NCI-H1417 (cell line): Measurements from ENCODE around the gene ID1.

Source experiments
- DNase-seq, 3 experiments: peaks; one replicate each; lab custom pipeline; 2025; lab: John Stamatoyannopoulos, UW

The ID1 gene

GRCh38 chr20:31605031-31605901 is at the start of gene ID1:
Gene ID1 (plus strand): TSS chr20:31605289. CDS start chr20:31605388, 99 bp downstream.
- DNase-seq, result peak; percentile 98 to 100 (median 99)

GRCh38 chr20:31559704-31560093 is 45.4 kb upstream of the ID1 start:
- DNase-seq, result no peak

- peak; percentile 57 to 78 (median 60) for DNase-seq
Measured at GRCh38 chr20:31560094-31560745, 44.9 kb upstream of the ID1 start.

DNA sequence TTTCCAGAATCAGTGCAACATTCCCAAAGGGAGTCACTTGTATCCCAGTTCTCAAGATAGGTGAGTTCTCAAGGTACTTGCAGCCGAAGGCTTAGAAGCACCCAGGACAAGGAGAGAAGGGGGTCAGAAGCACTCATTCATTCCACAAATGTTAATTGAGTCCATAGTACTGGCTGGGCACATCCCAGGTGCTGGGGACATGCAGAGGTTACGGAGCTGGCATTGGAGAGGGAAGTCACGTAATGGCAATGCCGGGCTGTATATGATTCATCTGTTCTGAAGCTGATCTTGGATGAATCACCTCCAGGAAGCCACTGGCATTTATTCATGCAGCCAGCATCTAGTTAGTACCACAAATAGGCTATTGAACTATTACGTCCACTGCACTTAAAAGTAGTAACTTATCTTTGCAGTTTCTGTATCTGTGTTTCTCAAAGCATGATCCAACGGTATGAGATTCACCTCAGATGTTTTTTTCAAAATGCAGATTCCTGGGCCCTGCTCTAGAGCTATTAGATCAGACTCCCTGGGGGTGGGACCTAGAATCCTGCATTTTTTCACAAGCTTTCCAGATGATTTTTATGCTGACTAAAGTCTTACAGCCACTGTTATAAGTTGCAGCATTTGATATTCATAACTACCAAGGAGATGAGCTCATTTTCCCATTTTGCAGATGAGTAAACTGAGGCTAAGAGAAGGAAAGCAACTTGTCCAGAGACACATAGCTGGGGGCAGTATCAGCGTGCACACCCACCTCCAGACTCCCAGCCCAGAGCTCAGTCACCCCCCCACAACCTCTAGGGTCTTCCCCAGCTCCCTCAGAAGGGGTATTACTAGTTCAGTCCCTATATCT is 44.1 kb upstream of the ID1 start:
- DNase-seq, result no peak

GRCh38 chr20:31562241-31562640 is 42.8 kb upstream of the ID1 start:
- peak in 1 of 3 experiments; percentile 71 for DNase-seq

GRCh38 chr20:31564284-31564683 is 40.8 kb upstream of the ID1 start:
- DNase-seq, result no peak

DNA sequence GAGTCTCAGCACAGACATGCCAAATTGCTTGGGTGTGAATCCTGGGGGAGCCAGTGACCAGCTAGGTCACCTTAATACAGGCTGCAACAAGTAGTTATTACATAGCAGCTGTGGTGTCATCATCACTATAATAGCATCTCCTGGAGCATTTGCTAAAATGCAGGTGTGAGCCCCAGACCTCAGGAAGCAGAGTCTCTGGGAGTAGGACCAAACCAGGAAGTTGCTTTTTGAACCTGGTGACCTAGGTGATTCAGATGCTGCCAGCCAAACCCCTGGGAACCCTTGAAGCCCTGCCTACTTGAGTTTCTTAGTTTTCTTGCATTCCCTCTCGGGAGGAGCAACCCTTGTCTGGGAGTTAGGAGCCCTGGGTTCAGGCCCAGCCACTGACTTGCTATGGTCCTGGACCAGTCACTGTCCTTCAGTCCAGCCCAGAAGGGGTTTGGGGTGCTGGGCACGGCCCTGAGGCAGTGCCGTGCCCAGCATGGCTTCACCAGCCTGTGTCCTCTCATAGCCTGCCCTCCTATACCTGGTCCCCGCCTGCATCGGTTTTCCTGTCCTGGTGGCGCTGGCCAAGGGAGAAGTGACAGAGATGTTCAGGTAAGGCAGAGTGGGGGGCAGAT is 39.3 kb upstream of the ID1 start:
- DNase-seq, result peak in 2 of 3 experiments; percentile 46 to 74

DNA sequence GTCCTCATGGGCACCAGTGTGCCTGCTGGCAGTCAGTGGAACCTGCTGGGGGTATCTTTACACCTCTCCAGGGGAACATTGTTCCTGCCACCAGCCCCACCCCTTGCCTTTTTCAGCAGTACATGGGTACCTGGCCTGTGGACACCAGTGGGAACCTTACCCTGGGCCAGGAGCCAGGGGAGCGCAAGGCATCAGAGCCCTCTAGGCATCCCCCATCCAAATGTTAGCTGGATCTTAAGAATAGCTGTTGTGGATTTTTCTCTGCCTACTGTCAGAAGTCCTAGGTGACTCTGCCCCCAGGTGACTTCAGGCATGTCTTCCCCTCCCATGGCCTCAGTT is 38.8 kb upstream of the ID1 start:
- no peak for DNase-seq

GRCh38 chr20:31566658-31567379 is 38.3 kb upstream of the ID1 start:
- peak; percentile 76 to 97 (median 97) for DNase-seq

GRCh38 chr20:31567380-31567720 is 37.7 kb upstream of the ID1 start:
- no peak for DNase-seq

DNA sequence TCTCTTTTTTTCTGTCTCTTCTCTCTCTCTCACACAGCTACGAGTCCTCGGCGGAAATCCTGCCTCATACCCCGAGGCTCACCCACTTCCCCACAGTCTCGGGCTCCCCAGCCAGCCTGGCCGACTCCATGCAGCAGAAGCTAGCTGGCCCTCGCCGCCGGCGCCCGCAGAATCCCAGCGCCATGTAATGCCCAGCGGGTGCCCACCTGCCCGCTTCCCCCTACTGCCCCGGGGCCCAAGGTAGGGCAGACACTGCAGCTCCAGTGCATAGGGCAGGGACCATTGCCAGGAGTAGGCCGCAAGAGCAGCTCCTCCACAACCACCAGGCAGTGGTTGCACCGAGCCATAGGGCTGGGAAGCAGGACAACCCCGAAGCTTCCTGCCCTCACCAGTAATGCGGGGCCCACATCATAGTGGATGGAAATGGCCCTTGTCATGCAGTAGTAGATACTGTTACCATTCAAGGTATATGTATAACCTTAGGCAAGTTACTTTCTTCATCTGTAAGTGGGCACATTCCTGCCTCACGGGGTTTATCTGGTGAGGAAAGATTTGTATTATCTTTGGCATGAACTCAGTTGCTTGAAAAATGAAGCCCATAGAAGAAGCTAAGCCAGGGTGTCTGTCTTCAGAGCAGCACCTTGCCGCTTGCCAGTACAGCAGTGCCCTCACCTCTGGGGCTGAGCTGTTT is 36.9 kb upstream of the ID1 start:
- no peak for DNase-seq

- peak in 2 of 3 experiments; percentile 40 to 74 for DNase-seq
Measured at GRCh38 chr20:31568773-31569162, 36.3 kb upstream of the ID1 start.

DNA sequence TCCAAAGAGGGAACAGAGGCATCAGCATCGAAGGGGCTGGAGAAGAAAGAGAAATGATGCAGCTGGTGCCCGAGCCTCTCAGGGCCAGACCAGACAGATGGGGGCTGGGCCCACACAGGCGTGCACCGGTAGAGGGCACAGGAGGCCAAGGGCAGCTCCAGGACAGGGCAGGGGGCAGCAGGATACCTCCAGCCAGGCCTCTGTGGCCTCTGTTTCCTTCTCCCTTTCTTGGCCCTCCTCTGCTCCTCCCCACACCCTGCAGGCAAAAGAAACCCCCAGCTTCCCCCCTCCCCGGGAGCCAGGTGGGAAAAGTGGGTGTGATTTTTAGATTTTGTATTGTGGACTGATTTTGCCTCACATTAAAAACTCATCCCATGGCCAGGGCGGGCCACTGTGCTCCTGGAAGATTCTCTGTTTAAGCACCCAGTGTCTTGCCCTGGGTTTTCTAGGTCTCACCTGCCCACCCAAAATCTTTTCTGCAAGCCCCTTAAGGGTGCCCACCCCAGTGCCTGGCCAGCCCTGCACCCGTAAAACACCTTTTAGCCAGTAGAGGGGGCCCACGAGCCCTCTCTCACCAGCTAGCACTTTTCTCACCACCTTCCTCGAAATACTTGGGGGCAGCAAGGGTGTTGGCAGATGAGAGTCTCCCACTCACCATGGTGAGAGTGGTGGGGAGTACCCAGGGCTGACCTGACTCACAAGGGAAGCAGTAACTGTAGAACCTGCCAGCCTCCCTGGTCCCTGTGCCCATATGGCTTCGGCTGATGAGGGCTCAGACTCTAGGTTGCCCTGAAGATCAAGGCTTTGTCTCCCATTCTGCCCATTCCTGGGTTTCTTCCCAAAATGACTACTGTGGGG is 35.7 kb upstream of the ID1 start:
- DNase-seq, result peak; percentile 55 to 79 (median 70)

DNA sequence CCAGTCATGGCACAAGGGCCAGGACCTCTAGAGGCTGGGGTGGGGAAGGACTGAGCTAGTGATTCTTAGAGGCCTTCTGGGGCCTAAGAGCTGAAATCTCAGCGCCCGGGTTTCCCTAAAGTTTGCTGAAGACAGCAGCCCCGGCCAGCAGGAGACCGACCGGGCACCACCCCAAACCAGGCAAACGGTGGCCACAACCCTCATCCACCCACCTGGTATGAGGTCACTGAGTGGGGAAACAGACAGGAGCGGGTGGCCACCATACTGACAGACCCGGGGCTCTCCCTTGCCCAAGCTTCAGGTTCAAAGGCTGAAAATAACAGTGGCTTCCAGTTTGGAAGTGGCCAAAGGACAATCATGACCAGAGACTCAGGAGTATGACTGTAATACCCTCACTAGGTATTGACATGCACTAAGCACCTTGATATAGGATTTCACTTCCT is 35.0 kb upstream of the ID1 start:
- DNase-seq, result no peak

GRCh38 chr20:31570735-31571617 is 34.1 kb upstream of the ID1 start:
- DNase-seq, result peak in 2 of 3 experiments; percentile 41 to 51

- DNase-seq, result peak in 1 of 3 experiments; percentile 65
Measured at GRCh38 chr20:31572042-31572700, 32.9 kb upstream of the ID1 start.

DNA sequence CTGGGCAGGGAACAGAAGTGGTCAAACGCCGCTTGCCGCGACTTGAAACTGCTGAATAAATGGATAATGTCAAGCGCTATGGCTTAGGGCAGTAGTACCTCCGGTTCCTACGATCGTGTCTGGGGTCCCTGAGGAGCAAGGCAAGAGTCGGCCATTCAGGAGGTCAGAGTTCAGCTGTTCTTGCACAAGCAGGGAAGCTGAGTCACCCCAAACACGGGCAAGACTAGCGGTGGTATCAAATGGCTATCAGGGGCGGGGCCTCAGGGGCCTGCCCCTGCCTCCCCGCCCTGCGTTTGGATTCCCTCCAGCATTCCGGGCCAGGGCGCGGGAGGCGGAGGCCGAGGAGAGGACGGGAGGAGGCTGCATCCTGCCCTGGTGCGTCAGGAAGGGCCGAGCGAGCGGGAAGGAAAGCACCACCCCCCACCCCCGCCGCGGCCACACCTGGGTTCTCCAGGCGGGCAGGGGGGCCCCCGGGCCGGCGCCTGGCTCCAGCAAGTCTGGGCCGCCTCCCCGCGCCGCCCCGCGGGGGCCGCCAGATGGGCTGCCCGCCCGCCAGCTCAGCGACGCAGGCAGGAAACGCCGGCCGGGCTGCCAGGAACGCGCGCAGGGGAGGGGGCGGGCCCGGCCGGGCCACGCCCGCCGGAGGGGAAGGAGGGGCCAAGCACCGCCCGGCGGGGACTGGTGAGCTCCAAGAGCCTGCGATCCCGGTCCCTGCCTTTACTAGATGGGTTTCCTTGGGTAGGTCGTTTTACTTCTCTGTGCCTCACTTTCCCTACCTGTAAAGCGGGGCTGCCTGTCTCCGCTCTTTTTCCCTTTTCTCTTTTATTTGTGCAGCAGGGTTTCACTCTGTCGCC is 32.2 kb upstream of the ID1 start:
- peak; percentile 99 to 100 (median 100) for DNase-seq
